Fibroblast of upper back skin (primary cell): ENCODE results near the gene ASPRV1.
"Not testable (repeated sequence)": the region's sequence is repeated elsewhere in the genome, so short reads cannot be mapped to it uniquely, and the experiment has no call there.

Experiments used
- DNase-seq: peaks from one replicate; pipeline ENCODE4 v3.0.0-alpha.2; 2013

ASPRV1 gene

DNA sequence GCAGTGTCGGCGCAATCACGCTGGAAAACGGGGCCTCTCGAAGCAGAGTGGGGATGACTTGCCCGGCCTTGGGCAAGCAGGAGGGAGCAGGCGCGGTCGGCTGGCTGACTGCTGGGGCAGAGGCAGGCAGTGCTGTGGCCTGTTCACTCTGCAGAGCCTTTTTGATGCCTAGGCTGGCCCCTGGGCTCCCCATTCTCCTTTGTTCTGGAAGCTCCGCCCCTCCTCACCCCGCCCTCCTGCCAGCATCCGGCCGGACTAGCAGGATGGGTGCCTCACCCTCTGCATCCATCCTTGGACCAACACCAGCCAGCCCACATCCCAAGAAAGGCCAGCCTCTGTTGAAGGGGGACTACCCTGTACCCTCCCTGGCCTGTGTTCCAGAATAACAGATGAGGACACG, at the start of gene ASPRV1:
Gene ASPRV1, minus strand, starts transcription at position 136 of the 400 bp plus-strand sequence. CDS start 195 bp downstream, outside the sequence.
- DNase-seq: no peak

DNA sequence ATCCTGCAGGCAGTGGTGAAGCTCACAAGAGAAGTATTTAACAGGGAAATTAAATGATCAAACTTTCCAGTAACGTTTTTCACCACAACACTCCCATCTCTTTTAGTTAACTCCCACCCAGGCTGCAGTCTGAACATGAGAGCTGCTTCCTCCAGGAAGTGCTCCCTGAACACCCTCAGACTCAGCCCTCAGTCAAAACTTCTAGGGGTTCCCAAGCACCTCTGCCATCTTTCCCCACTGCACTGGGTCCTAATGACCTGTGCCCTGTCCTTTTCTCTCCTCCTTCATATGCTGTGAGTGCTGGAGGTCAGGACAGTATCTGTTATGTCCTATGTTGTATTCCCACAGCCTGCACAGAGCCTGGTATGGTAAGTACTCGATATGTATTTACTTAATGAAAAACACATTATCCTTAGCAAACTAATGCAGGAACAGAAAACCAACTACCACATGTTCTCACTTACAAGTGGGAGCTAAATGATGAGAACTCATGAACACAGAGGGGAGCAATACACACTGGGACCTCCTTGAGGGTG, 49.2 kb upstream of the ASPRV1 start:
- peak; percentile 9 for DNase-seq

DNA sequence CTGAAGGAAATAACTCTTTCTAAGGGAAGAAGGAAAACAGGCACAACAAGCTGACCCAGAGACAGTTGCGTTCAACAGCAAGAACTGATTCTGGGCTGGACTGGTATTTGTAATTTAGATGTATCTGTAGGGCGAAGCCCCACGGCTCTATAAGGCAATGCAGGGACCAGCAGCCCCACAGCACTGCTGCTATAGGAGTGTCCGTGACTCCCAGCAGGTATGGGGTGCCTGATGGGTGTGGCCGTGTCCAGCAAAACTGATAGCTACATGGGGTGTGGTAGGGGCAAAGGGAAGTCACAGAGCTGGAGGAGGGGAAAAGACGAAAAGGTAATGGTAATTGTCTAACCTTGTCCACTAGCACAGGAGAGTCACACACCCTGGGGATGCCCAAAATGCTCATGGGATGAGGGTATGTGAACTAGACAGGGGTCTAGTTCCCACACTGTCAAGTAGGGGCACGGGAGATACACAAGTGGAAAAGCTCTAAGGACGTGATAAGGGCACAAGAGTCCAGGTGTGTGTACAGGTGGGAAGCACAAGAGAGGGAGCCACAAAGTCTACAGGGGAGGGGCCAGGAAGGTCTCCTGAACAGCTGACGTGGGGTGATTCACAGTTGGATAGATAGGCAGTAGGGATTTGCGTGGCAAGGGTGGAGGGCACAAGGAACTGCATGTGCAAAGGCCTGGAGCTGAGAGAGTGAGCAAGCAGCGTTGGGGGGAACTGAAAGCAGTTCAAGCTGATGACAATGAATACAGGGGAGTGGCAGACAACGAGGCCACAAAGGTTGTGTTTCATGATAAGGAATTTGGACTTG, 48.5 kb upstream of the ASPRV1 start:
- DNase-seq: no peak

DNA sequence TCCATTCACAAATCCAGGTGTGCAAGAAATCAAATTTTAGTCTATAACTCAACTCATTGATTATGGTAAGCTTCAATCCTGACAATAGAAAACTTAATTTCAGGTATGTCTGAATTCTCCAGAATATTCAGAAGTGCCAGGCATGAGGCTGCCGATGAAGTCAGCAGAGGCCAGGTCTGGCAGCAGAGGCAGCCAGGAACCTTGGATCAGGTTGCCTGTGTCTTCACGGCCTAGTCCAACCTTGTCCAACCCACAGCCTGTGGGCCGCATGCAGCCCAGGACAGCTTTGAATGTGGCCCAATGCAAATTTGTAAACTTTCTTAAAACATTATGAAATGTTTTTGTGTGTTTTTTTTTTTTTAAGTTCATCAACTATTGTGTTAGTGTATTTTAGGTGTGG, 46.9 kb upstream of the ASPRV1 start:
- DNase-seq: no peak

DNA sequence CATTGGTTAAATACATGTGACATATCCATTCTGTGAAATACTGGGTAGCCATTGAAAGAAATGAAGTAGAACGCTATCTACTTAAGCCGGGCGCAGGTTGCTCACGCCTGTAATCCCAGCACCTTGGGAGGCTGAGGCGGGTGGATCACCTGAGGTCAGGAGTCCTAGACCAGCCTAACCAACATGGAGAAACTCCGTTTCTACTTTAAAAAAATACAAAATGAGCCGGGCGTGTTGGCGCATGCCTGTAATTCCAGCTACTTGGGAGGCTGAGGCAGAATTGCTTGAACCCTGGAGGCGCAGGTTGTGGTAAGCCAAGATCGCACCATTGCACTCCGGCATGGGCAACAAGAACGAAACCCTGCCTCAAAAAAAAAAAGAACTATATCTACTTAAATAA, 45.7 kb upstream of the ASPRV1 start:
- no peak for DNase-seq

DNA sequence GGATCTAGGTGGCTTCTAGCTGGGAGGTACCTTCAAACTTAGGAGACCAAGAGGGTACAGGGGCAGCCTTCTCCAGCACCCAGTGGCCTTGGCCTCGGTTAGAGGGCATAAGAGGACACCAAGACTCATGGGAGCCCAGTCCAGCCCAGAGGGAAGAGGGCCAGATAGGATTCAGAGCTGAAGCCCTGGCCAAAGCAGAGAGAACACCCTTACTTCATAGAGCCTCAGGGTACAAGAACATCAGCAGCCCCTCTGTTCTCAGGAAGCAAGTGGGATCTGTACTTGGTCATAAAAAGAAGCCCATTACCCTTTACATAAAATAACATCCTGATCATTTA, 45.0 kb upstream of the ASPRV1 start:
- no peak for DNase-seq

DNA sequence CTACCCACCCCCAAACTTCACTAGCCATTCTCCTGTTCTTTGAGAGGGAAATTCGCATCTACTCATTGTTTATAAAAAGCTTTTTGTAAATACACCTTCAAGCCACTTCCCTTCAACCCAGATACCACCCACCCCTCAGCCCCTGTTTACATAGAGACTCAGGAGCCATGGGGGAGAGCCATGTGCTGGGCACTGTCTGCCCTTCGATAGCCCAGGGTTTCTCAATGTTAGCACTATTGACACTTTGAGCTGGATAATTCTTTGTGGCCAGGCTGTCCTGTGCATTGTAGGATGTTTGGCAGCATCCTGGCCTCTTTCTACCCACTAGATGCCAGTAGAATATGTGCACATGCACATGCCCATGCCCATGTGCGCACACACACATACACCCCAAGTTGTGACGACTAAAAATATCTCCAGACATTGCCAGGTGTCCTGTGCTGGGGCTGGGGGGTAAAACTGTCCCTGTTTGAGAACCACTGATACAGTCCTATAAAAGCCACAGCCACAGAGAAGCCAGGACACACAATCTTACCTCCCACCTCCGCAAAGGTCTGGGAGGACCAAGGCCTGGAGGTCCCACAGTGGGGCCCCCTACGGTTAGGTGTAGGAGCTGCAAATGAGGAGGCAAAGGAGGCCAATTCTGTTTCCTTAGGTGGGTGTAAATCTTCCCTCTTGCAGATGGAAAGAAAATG, 44.5 kb upstream of the ASPRV1 start:
- no peak for DNase-seq

DNA sequence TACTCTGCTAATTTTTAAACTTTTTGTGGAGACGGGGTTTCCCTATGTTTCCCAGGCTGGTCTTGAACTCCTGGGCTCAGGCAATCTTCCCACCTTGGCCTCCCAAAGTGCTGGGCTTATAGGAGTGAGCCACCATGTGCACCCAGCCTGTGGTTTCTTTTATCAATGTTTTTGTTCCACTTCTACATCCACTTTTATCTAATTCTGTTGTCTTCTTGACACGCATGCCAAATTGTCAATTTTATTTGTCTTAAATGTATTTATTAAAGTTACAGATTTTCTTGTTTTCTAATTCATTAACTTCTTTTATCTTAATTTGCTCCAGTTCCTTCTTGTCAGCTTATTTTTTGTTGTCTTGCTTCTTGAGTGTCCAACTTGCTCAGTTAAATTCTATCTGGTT, 43.8 kb upstream of the ASPRV1 start:
- DNase-seq: no peak

DNA sequence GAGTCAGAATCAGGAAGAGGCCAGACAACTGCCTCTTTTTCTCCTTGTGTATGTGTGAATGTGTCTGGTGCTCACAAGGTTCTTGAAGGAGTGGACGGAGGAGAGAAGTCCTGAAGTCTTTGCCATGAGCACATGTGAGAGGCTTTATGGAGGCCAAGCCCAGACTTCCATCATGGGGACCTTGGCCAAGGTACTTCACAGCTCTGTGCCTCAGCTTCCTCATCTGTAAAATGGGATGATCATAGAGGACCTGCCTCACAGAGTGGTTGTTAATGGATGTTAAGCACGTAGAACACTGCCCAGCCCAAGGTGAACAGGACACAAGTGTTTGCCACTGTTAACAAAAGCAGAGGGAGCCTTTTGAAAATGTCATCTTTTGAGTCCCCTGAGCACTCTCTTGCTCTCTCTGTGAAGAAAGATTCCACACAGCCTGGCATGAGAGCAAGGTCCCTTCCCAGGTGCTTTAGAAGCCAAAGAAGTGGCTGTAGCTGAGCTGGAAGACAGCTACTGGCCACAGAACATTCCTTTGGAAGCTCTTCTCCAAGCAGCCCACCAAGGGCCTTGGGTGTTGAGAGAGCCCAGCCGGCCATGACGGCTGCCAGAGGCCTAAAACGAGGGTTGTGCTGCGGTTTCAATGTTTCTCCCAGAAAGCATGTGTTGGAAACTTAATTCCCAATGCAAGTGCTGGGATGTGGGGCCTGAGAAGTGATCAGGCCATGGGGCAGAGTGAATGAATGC, 41.8 kb upstream of the ASPRV1 start:
- DNase-seq: no peak

DNA sequence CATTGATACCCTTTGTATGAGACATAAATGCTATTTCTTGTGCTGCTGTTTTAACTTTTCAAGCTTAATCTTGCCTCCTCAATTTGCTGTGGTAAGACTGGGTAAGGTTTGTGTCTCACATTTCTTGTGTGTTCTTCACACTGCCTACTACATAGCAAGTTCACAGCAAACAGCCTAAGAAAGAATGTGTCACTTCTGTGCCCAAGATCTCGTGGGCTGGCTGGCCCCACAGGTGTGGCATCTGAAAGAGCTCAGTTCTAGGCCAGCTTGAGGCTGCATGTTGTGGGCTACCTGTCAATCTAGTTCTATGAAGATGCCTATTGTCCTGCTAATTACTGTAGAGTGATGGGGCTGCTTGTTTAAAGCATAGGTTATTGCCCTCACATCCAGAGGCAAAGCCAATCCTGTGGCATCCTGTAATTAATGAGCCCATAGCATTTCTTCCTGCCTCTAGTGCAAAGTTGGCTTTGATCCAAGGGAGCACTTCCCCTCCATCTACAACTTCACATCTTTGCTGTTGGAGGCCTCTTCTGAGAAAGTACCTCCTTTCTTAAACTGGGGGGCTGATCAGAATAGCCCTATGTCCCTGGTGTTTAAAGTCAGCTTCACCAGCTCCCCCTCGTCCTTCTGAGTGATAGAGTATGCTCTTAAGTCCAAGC, 40.9 kb upstream of the ASPRV1 start:
- DNase-seq: no peak

DNA sequence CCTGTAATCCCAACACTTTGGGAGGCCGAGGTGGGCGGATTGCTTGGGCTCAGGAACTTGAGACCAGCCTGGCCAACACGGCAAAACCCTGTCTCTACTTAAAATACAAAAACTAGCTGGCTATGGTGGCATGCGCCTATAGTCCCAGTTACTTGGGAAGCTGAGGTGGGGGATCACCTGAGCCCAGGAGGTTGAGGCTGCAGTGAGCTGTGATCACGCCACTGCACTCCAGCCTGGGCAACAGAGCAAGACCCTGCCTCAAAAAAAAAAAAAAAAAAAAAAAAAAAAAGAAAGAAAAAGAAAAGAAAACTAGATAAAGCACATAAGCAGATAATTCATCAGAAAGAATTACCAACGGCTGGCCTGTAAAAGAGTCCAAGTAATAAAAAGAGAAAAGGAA, 39.1 kb upstream of the ASPRV1 start:
- DNase-seq: not testable (repeated sequence)

DNA sequence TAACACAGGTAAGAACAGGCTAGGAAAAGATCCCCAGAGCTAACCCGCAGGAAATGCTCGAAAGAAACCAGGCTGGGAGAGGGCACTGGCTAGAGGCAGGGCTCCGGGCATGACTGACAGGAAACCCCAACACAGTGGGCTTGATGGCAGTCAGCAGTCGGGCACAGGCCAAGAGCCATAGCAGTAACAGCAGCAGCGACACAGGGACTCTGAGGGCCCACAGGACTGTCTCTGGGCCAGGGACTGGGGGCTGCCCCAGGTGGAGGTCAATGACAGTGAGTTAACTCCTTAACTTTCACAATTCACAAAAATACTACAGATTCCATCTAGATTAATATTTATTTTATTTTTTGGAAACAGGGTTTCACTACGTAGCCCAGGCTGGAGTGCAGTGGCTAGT, 37.3 kb upstream of the ASPRV1 start:
- no peak for DNase-seq

DNA sequence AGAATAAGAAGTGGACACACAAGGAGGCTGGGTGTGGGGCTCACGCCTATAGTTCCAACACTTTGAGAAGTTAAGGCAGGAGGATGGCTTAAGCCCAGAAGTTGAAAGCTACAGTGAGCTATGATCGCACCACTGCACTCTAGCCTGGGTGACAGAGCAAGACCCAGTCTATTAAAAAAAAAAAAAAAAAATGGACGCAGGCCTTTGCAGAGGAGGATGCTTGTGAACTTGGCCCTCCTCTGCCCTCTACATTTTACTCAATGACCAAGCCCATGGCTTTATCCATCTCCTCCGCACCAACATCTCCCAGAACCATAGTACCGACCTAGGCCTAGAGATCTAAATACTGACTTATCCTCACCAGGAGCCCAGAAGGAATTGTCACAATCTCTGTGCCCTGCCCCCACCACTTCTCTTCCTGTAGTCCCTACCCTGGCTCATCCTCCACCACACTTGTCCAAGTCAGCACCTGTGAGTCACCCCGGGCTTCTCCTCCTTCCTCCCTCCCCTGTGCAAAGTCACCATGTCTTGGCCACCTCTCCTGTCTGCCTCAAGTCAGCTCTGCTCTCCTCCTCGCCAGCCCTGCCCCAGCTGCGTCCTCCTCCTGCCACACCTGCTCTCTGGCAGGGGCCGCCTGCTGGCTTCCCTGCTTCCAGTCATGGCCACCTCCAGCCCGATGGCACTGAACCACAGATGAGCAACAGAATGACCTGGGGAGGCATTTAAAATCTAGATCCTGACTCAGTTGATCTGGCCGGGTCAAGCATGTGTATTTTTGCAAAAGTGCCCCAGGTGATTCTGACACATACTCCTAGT, 35.8 kb upstream of the ASPRV1 start:
- DNase-seq: peak; percentile 46

DNA sequence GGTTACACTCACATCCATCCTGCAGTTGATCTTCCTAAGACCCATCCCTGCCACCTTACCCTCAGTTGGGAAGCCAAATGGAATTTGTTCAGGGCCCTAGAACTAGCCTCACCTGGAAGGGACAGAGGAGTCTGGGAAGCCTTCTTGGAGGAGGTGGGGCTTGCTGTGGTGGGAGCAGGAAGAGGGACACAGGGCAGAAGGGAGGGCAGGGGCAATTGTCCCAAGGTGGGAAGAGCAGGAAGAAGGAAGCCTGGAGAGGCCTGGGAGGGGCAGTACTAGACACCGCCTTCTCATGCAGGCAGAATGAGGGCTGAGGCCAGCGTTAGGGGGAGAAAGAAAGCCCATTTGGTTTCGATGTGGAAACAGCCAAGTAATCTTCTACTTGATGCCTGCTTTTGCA, 34.1 kb upstream of the ASPRV1 start:
- no peak for DNase-seq

DNA sequence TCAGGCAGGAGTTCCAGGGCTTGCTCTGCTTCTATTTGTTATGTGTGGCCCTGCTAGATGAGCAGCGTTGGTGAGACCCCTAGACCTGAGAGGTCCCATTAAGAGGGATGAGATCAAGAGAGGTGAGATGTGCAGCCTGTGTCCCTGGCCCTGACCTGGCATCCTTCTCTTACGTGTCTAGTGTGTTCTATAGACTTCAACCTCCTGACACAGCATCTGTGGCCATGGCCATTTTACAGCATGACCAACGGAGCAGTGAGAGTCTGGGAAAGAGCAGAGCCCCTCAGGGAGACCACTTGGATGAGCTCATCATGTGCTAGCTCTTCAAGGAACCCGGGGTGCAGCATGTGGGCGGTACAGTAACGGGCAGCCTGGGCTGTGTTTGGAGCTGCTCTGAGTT, 32.7 kb upstream of the ASPRV1 start:
- DNase-seq: no peak

DNA sequence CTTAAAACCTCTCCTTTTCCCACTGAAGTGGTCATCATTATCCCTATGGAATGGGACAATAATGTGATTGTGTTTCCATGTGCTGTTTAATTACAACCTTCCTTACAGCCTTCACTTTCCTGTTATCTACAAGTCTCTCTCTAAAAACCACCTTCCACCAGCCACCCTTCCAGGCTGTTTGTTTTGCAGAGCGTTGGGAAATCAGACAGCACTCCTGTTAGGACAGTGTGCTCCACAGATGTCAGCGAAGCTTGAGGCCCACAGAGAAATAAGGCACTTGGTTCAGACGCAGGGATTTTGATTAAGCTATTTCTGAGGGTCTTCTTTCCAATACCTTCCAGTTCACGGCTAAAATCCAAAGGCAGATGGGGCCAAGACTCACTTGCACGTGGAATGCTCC, 32.3 kb upstream of the ASPRV1 start:
- no peak for DNase-seq

DNA sequence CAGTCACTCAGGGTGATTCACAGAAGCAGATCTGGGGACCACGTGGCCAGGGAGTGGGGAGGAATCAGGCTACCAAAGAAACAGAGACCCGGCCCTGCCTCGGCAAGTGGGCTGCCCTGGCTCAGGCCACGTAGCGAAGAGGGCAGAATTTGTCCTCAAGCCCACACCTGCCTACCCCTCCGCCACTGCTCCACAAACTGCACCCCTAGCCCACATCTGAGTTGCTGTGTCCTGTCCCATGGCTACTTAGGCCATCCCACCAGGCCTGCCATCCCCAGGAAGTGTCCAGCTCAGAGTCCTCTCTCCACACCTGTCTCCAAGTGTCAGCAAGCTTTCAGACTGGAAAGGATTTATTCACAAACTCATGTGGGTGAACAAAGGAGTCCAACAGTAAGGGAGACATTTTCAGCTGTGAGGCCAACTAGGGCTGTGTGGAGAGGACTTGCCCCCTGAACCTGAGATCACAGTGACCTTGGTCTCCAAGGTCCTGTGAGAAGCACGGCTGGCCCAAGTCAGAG, 31.7 kb upstream of the ASPRV1 start:
- DNase-seq: no peak

DNA sequence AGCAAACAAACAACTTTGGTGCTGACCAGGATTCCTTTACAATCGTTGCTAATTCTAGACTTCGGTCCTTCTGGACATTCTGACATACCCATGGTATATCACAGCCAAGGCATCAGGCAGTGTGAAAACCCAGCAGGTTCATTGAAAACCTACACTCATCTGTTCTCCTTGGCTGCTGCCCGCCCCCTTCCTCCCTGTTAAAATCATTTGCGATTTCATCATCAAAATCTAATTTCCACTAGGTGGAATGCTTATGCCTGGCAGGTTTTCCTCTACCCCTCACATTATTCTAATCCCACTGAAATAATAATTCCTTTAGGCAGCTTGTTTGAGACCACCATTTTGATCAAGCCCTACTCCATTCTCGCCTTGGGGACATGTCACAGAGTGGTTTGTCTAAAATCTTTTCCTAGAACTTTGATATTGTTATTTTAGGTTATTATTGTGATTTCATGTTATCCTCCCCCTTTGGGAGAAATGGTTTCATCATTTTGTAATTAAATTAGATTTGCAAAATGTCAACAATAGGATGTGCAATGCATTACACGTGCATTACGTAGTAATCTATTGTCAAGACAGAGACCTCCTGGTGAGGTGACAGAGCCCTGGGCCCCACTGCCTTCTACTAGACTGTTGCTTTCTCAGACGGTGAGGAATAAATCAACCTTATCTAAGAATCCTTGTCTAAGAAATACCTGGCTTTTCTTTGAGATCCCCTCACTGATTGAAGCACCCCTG, 31.0 kb upstream of the ASPRV1 start:
- DNase-seq: no peak

DNA sequence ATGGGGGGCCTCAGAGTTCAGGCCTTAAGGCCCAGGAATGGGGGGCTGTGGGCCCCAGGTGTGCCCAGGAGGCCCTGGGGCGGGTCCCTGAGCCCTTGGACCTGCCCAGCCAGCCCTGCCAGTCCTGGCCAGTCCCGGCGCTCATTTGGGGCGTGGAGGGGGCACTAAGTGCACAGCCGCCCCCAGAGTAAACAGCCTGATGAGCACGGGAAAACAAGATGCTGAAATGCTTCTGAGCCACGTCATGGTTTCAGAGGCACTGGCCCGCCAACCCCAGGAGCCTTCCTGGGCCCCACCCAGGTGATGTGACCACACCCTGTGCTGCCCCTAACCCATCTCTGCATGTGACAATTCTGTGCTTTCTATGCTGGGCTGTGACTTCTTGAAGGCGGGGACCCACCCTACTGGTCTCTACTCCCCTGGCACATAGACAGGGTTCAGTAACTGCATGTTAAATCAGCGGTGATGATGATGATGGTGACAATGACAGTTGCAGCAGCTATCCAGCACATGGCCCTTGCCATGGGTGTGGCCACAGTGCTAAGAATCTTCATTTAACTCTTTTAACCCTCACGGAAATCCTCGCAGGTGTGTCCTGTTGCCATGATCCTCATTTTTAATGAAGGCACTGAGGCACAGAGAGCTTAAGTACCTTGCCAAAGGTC, 28.1 kb upstream of the ASPRV1 start:
- no peak for DNase-seq

DNA sequence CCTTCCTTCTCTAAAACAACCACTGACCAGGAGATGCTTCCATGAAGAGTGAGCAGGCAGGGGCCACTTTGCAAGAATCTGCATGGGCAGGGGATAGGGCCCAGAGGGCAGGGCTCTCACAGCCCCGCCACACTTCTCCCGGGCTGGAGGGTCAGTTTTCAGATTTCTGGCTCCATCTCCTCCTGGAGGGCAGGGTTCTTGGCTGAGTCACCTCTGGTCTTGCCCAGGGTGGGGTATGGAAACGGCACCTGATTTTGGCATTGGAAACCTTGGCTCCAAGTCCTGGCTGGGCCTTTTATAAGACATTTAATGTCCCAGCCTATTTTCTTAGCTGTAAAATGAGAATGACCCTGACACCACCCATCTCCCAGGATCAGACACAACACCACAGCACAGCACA, 27.6 kb upstream of the ASPRV1 start:
- no peak for DNase-seq
